ENCODE measurements around the gene CLDN11.

DNA sequence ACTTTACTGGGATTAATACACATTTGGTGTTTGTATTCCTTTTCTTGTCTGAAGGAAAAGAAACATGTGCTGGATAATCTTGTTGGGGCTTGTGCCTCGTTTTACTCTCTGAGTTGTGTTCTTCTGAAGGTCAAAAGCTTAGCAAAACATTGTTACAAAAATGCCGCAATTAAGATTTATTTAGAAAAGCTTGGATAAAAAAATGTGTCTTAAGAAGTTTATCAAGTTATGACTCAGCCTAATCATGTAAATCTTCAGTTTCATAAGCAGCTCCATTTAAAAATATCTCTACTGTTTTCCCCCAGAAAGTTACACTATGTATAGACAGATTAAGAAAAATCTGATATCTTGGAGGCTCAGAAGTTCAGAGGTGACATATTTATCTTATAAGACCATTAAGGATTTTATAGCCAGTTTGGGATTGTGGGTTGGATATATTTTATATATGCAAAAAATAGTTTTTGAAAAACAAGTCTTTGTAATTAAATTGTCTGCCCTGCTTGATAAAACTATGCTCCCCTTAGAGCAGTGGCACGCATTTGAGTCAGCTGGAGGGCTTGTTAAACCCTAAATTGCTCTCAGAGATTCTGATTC is 56.5 kb downstream of the CLDN11 start:
- TF ChIP-seq, protein P1, sequence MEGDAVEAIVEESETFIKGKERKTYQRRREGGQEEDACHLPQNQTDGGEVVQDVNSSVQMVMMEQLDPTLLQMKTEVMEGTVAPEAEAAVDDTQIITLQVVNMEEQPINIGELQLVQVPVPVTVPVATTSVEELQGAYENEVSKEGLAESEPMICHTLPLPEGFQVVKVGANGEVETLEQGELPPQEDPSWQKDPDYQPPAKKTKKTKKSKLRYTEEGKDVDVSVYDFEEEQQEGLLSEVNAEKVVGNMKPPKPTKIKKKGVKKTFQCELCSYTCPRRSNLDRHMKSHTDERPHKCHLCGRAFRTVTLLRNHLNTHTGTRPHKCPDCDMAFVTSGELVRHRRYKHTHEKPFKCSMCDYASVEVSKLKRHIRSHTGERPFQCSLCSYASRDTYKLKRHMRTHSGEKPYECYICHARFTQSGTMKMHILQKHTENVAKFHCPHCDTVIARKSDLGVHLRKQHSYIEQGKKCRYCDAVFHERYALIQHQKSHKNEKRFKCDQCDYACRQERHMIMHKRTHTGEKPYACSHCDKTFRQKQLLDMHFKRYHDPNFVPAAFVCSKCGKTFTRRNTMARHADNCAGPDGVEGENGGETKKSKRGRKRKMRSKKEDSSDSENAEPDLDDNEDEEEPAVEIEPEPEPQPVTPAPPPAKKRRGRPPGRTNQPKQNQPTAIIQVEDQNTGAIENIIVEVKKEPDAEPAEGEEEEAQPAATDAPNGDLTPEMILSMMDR (IDR thresholded peaks at IDR 0.05), result no peak
- TF ChIP-seq, protein P2, sequence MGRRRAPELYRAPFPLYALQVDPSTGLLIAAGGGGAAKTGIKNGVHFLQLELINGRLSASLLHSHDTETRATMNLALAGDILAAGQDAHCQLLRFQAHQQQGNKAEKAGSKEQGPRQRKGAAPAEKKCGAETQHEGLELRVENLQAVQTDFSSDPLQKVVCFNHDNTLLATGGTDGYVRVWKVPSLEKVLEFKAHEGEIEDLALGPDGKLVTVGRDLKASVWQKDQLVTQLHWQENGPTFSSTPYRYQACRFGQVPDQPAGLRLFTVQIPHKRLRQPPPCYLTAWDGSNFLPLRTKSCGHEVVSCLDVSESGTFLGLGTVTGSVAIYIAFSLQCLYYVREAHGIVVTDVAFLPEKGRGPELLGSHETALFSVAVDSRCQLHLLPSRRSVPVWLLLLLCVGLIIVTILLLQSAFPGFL (CRISPR knock-in tag; IDR thresholded peaks at IDR 0.05; ENCODE audit: borderline replicate concordance), result no peak
- TF ChIP-seq ETV6 (CRISPR knock-in tag; IDR thresholded peaks at IDR 0.05), result no peak
- no peak for TF ChIP-seq ZNF396 (CRISPR knock-in tag; IDR thresholded peaks at IDR 0.05; ENCODE audit: borderline replicate concordance)
- TF ChIP-seq, protein P3, sequence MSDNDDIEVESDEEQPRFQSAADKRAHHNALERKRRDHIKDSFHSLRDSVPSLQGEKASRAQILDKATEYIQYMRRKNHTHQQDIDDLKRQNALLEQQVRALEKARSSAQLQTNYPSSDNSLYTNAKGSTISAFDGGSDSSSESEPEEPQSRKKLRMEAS (CRISPR knock-in tag; IDR thresholded peaks at IDR 0.05), result no peak
- TF ChIP-seq NR2C2 (CRISPR knock-in tag; IDR thresholded peaks at IDR 0.05), result no peak
- no peak for TF ChIP-seq CREB1 (CRISPR knock-in tag; IDR thresholded peaks at IDR 0.05)
- no peak for TF ChIP-seq SP1 (CRISPR knock-in tag; conservative IDR thresholded peaks at IDR 0.05)
- TF ChIP-seq, protein P4, sequence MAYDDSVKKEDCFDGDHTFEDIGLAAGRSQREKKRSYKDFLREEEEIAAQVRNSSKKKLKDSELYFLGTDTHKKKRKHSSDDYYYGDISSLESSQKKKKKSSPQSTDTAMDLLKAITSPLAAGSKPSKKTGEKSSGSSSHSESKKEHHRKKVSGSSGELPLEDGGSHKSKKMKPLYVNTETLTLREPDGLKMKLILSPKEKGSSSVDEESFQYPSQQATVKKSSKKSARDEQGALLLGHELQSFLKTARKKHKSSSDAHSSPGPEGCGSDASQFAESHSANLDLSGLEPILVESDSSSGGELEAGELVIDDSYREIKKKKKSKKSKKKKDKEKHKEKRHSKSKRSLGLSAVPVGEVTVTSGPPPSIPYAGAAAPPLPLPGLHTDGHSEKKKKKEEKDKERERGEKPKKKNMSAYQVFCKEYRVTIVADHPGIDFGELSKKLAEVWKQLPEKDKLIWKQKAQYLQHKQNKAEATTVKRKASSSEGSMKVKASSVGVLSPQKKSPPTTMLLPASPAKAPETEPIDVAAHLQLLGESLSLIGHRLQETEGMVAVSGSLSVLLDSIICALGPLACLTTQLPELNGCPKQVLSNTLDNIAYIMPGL (CRISPR knock-in tag; IDR thresholded peaks at IDR 0.05), result no peak
- no peak for TF ChIP-seq ATF1 (CRISPR knock-in tag; IDR thresholded peaks at IDR 0.05)
- TF ChIP-seq, protein P5, sequence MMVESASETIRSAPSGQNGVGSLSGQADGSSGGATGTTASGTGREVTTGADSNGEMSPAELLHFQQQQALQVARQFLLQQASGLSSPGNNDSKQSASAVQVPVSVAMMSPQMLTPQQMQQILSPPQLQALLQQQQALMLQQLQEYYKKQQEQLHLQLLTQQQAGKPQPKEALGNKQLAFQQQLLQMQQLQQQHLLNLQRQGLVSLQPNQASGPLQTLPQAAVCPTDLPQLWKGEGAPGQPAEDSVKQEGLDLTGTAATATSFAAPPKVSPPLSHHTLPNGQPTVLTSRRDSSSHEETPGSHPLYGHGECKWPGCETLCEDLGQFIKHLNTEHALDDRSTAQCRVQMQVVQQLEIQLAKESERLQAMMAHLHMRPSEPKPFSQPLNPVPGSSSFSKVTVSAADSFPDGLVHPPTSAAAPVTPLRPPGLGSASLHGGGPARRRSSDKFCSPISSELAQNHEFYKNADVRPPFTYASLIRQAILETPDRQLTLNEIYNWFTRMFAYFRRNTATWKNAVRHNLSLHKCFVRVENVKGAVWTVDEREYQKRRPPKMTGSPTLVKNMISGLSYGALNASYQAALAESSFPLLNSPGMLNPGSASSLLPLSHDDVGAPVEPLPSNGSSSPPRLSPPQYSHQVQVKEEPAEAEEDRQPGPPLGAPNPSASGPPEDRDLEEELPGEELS (CRISPR knock-in tag; IDR thresholded peaks at IDR 0.05), result no peak
- TF ChIP-seq, protein P6, sequence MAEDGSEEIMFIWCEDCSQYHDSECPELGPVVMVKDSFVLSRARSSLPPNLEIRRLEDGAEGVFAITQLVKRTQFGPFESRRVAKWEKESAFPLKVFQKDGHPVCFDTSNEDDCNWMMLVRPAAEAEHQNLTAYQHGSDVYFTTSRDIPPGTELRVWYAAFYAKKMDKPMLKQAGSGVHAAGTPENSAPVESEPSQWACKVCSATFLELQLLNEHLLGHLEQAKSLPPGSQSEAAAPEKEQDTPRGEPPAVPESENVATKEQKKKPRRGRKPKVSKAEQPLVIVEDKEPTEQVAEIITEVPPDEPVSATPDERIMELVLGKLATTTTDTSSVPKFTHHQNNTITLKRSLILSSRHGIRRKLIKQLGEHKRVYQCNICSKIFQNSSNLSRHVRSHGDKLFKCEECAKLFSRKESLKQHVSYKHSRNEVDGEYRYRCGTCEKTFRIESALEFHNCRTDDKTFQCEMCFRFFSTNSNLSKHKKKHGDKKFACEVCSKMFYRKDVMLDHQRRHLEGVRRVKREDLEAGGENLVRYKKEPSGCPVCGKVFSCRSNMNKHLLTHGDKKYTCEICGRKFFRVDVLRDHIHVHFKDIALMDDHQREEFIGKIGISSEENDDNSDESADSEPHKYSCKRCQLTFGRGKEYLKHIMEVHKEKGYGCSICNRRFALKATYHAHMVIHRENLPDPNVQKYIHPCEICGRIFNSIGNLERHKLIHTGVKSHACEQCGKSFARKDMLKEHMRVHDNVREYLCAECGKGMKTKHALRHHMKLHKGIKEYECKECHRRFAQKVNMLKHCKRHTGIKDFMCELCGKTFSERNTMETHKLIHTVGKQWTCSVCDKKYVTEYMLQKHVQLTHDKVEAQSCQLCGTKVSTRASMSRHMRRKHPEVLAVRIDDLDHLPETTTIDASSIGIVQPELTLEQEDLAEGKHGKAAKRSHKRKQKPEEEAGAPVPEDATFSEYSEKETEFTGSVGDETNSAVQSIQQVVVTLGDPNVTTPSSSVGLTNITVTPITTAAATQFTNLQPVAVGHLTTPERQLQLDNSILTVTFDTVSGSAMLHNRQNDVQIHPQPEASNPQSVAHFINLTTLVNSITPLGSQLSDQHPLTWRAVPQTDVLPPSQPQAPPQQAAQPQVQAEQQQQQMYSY (CRISPR knock-in tag; IDR thresholded peaks at IDR 0.05), result no peak
- no peak for TF ChIP-seq TEAD1 (CRISPR knock-in tag; IDR thresholded peaks at IDR 0.05)

Measured in WTC11 (cell line).